HG02763 (cell line): Measurements from ENCODE around the gene RASAL3.
"Not testable (repeated sequence)": the region's sequence is repeated elsewhere in the genome, so short reads cannot be mapped to it uniquely, and the experiment has no call there.

Experiments used
- ATAC-seq: cut with Tn5 transposase; IDR thresholded peaks from one replicate; pipeline ENCODE4 v1.9.1; 2021; ENCODE audit warnings: mild to moderate bottlenecking, moderate library complexity; ENCODE audit not compliant: unreplicated experiment

Gene RASAL3

GRCh38 chr19:15475169-15475568 is 10.8 kb upstream of the RASAL3 start:
- ATAC-seq, result no peak

- ATAC-seq, result not testable (repeated sequence)
Measured at GRCh38 chr19:15473821-15474220, 9.5 kb upstream of the RASAL3 start.

- ATAC-seq, result no peak
Measured at GRCh38 chr19:15471639-15472101, 7.3 kb upstream of the RASAL3 start.

GRCh38 chr19:15469513-15470297 is 5.4 kb upstream of the RASAL3 start:
- ATAC-seq, result no peak

GRCh38 chr19:15468675-15469512 is 4.5 kb upstream of the RASAL3 start:
- no peak for ATAC-seq

GRCh38 chr19:15467734-15468214 is 3.4 kb upstream of the RASAL3 start:
- ATAC-seq, result no peak

- no peak for ATAC-seq
Measured at GRCh38 chr19:15466851-15467733, 2.7 kb upstream of the RASAL3 start.

GRCh38 chr19:15463861-15464371 is 428 bp downstream of the RASAL3 start:
- ATAC-seq, result peak; percentile 37

GRCh38 chr19:15461694-15462093 is 2.6 kb downstream of the RASAL3 start:
- no peak for ATAC-seq

- ATAC-seq, result no peak
Measured at GRCh38 chr19:15457701-15458484, 6.5 kb downstream of the RASAL3 start.

GRCh38 chr19:15456871-15457700 is 7.3 kb downstream of the RASAL3 start:
- no peak for ATAC-seq

- ATAC-seq, result no peak
Measured at GRCh38 chr19:15456441-15456840, 7.9 kb downstream of the RASAL3 start.

GRCh38 chr19:15455996-15456395 is 8.3 kb downstream of the RASAL3 start:
- ATAC-seq, result no peak

- no peak for ATAC-seq
Measured at GRCh38 chr19:15453906-15454860, 10.2 kb downstream of the RASAL3 start.

- ATAC-seq, result no peak
Measured at GRCh38 chr19:15453091-15453578, 11.2 kb downstream of the RASAL3 start.

GRCh38 chr19:15452111-15453047 is 12.0 kb downstream of the RASAL3 start:
- no peak for ATAC-seq

- no peak for ATAC-seq
Measured at GRCh38 chr19:15450528-15450890, 13.8 kb downstream of the RASAL3 start.
